Bronchial epithelial cell (primary cell): ENCODE results near the gene YWHAQ. TPM values are rescaled to one million over a fixed set of nuclear protein-coding genes. Genes with fewer than 3 reads are reported as not detected.

Experiments used
- DNase-seq: peaks from one replicate; pipeline ENCODE4 v3.0.0-alpha.2; 2010; ENCODE audit warnings: low read depth
- FAIRE-seq: peaks from 2 replicates; lab custom pipeline; 2011; peaks lifted over from hg19 to GRCh38; lab: Jason Lieb, UNC
- H3K27me3 ChIP-seq: 2 replicates; pipeline ENCODE4 v1.5.1; 2011; ENCODE audit warnings: low read length; ENCODE audit not compliant: control insufficient read depth, insufficient read depth
- H3K36me3 ChIP-seq: 2 replicates; pipeline ENCODE4 v1.5.1; 2011; ENCODE audit warnings: low read length; ENCODE audit not compliant: control insufficient read depth, insufficient read depth
- H3K4me3 ChIP-seq: 2 replicates; pipeline ENCODE4 v1.5.1; 2011; ENCODE audit warnings: mild to moderate bottlenecking, low read depth, low read length, control low read depth
- CTCF ChIP-seq: IDR thresholded peaks from 2 replicates; pipeline ENCODE4 v1.5.1; 2011; ENCODE audit warnings: mild to moderate bottlenecking, moderate library complexity, low read length, control low read depth, inconsistent platforms; ENCODE audit not compliant: insufficient read depth, severe bottlenecking
- total RNA-seq: library from RNA; depleted of rRNA; stranded (reverse); fragments of >200 nt; gene quantifications from 2 replicates; pipeline ENCODE4 v1.2.1, GENCODE V29; 2014

YWHAQ gene
- total RNA-seq, 1 donor from 2014 or later, result 176 TPM

GRCh38 chr2:9538000-9538507 lies 92.7 kb downstream of the YWHAQ start:
- no peak for TF ChIP-seq CTCF
- H3K27me3 ChIP-seq, result no peaks in the 10 kb centered on the region
- H3K36me3 ChIP-seq, result peaks cover 4% of the 10 kb centered on the region
- no peak for FAIRE-seq
- no peak for DNase-seq
- H3K4me3 ChIP-seq, result no peak overlapping the region

GRCh38 chr2:9536504-9536903 lies 94.3 kb downstream of the YWHAQ start:
- no peaks in the 10 kb centered on the region for H3K27me3 ChIP-seq
- peaks cover 4% of the 10 kb centered on the region for H3K36me3 ChIP-seq

GRCh38 chr2:9535177-9535576 lies 95.6 kb downstream of the YWHAQ start:
- TF ChIP-seq CTCF, result no peak
- Histone ChIP-seq H3K4me3 (no peak overlapping the region), H3K36me3 (peaks cover 4% of the 10 kb centered on the region), H3K27me3 (no peaks in the 10 kb centered on the region)
- no peak for DNase-seq
- no peak for FAIRE-seq

More at GRCh38 chr2:9536504-9536903, 94.3 kb downstream of the YWHAQ start:
- FAIRE-seq, result no peak
- no peak overlapping the region for H3K4me3 ChIP-seq
- TF ChIP-seq CTCF, result no peak
- DNase-seq, result no peak

Other genes starting within 250 kb of the YWHAQ start
- 18.7 and 37.6 TPM in 2 replicates for gene ITGB1BP1, start 207.5 kb downstream of the YWHAQ start, total RNA-seq
- gene CPSF3, start 207.3 kb downstream of the YWHAQ start, total RNA-seq, result 42.4 and 50.8 TPM in 2 replicates
- gene IAH1, start 156.4 kb downstream of the YWHAQ start, total RNA-seq, result 66.3 and 68.7 TPM in 2 replicates
- 91.1 and 123 TPM in 2 replicates for gene ADAM17, start 75.2 kb downstream of the YWHAQ start, total RNA-seq
- 28.7 and 30.5 TPM in 2 replicates for gene TAF1B, start 212.5 kb upstream of the YWHAQ start, total RNA-seq